Cardiac septum (tissue), 1 donor: Measurements from ENCODE around the gene C10orf90. TPM values are rescaled to one million over a fixed set of nuclear protein-coding genes. Genes with fewer than 3 reads are reported as not detected.

ENCODE experiments used
- DNase-seq: peaks from one replicate; pipeline ENCODE4 v3.0.0-alpha.2; 2020; ENCODE audit warnings: low spot score
- intact Hi-C: fragments of 100-400 bp; cut with DNase I; formaldehyde crosslinking; loops from one replicate; pipeline ENCODE4 v1.14.0; 2022
- total RNA-seq: library from RNA; stranded (reverse); fragmentation: NEBNext Ultra II Directional; extraction: Animal tissue kit (Norgen Biotek cat#: 25700); gene quantifications from one replicate; pipeline ENCODE4 v1.2.1, GENCODE V29; 2021
- donor health status: DM: no; HTN: no; CAD: no.

The C10orf90 gene
- total RNA-seq, 1 donor from 2014 or later: not detected

DNA sequence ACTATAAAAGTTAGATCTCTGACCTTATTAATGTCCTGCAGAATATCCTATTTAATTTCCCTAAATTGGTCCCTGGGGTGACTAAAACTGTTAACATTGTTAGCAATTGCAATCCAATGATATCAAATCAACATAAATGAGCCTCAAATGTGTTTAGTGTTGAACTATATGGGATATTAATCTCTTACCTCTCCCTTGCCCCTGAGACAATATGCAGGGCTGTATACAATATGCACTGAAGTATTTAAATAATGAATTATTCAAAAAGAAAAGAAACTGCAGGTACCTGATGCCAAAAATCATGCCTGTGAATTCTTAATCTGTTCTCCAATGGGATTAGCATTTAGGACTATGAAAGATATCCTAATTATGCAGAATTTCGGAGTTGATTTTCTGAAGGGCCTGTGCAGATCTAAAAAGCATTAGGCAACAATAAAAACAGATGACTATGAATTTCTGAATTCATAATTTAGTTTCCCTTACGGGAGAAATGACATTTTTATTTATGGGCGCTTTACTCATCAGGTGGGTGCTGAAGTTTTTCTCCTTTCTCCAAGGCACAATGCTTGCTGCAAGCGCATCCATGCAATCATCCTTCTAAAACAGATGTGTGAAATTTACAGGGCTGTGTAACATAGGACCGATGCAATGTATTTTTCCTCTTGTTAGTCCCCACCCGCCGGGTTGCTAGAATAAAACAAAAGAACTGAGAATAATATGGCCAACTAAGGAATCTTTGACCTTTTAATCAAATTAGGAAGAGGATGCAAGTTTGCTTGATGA is 5.4 kb upstream of the C10orf90 start:
- DNase-seq: no peak
- intact Hi-C loops: no loop called here

DNA sequence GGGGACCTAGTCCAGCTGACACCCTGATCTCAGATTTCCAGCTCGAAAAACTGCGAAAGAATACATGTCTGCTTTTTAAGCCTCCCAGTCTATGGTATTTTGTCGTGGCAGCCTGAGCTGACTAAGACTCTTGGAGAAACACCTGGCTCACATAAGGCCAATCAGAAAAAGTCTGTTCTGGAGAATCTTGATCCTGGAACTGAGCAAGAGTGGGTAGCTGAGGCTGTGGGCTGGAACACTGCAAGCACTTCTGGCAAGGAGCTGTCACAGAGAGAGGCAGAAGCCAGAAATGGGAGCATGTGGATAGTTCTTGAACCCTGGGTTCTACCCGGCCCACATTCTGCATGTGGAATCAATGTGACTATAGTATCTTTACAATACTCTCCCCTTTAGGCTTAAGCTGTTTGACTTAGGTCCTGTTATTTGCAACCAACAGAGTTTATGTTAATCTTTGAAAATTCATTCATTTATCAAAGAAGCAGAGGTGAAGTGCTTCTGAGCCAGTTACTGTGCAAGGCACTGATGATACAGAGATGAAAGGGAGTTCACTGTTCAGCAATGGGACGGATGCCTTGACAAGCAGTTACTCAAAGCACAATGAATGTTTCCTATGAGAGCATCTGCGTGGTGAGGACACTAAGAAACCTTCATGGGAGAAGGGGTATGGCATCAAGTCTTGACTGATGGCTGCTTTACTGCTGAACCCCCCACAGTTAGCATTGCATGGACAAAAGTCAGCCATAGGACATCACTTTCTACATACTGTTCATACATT is 4.4 kb upstream of the C10orf90 start:
- DNase-seq: no peak
- intact Hi-C loops: no loop called here

DNA sequence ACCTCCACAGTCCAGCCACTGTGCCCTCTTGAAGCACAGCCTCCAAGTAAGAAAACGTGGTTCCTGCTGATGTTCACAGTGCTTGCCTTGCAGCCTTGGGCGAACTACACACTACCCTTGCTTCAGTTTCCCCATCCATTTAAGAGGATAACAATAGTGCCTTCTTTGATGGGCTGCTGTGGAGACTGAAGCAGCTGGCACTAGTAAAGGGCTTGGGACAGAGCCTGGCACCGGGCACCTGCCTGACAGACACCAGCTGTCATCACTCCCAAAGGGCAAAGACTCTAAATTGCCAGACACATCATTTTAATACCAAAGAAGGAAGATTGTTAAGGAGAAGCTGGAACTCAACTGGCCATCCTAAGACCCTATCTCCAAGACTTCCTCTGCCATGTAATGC is 3.1 kb upstream of the C10orf90 start:
- intact Hi-C loops: no loop called here
- no peak for DNase-seq

DNA sequence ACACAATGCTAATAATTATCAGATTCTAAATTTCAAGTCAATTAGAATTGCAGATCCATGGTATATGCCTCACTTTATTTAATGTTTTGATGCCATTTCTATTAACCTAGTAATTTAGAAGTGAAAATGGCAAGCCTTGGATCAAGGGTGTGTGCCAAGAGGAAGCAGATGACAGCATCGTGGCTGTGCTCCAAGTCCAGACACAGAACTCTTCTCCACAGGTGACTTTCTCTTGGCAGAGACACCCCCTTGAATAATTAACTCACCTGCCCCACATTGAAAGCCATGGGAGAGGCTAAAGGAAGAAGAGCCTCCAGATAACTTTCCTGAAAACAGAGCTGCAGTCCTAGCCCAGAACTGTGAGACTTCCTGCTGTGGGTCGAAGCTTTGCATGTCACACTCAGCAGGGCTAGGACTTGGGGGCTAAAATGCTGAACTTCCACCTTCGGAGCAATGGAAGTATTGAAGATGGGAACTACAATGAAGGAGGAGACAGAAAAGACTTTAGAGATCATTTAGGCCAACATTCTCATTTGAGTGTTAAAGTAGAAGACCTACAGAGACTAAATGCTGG is 996 bp upstream of the C10orf90 start:
- intact Hi-C loops: no loop called here

DNA sequence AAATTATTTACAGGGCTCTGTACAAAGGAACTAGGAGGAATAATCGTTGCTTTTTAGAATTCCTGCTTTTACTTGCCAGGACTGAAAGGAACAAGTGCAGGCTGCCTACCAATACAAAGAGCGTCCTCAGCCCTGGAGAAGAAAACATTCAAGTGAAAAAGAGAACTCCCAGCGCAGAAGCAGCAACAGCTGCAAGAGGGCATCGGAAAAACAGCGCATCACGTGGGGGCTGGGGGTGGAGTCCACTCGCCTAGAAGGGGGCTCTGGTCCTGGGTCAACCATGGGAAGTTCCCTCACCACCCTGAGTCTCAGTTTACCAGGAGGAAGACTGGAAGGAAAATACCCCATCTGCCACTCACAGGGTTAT is 385 bp upstream of the C10orf90 start:
- no peak for DNase-seq
- intact Hi-C loops: no loop called here

More for the DNA sequence above, 996 bp upstream of the C10orf90 start:
- DNase-seq: no peak

DNA sequence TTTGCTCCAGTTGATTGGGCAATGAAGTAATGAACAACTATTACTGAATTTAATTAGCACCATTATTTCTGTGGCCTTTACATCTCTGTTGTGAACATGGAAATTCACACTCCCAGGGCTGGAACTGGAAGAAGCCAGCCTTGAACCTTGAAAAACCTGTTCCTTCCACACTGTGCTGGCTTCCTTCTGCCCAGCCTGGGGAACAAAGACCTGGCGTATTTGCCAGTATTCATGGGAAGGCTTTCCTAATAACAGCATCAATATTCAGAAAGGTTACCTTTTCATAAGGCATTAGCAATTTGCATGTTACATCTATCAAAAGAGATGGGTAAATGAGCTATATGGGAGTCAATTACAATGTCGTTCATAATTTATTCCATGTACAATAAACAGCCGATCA is 1.3 kb downstream of the C10orf90 start:
- intact Hi-C loops: no loop called here
- DNase-seq: no peak

DNA sequence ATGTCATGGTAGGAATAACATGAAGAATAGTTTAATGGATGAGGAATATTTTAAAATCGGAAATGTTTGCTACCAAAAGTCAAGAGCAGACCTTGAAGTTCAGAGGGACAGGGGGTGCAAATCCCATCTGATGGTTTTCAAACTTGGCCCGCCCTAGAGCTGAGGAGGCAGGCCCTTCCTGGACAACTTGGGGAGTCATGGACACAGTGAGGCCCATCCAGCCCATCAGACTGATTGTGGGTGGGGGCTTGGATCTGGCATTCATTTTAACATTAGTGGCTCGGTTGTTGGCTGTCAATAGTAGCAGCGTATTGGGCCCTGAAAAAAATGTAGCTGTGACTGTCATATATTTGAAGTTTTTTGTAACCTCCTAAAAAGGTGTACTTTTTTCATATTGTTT is 2.0 kb downstream of the C10orf90 start:
- intact Hi-C loops: no loop called here
- no peak for DNase-seq

DNA sequence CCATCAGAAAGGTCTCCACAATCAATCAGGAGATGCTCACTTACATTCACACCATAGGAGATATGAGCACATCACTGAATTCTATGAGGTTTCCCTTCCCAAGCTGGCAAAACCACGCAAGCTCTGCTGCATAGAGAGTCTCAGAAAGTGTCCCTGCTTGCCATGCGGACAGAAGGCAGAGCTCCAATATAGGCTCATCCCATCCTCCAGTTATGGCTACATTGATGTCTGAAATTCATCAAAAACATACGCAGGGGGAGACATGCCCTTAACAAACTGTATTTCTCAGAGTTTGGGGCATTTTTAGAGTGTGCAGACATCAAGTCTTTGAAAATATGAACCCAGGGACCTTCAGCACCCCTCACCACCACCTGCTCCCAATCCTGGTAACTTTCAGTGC is 2.9 kb downstream of the C10orf90 start:
- intact Hi-C loops: no loop called here
- no peak for DNase-seq

DNA sequence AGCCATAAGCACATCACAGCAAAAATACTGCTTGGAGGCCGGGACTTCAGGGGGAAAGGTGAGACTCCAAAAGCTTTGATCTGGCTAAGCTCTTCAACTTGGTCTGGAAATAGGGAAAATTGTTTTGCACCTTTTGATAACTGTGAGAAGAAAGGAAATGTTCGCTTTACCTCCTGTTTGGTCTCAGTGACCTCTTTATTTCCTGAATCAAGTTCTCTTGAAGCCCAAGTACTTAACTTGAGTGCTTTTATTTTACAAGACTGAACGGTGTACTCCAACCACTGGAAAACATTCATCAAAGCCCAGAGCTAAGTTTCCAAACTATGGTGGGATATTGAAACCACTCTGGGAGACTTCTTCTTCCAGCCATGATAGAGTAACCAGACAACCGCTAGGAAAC is 5.3 kb downstream of the C10orf90 start:
- intact Hi-C loops: no loop called here
- no peak for DNase-seq

DNA sequence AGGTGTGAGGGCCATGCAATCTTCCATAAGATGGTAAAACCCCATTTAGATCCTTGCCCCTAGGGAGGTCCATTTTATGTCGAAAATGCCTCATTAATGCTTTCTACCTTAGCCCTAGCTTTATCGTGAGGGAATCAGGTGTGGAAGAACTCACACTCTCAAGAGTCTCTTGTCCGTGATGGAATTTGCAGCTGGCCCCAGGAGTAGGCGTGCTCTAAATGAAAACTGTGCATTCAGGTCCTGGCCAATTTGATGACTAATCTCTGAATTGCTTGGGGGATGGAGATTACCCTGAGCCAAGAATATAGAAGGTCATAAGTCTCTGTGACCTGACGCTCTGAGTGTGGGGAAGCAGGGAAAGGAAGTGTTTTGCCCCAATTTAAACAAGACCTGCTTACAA is 6.6 kb downstream of the C10orf90 start:
- DNase-seq: peak; percentile 72
- intact Hi-C loops: no loop called here

DNA sequence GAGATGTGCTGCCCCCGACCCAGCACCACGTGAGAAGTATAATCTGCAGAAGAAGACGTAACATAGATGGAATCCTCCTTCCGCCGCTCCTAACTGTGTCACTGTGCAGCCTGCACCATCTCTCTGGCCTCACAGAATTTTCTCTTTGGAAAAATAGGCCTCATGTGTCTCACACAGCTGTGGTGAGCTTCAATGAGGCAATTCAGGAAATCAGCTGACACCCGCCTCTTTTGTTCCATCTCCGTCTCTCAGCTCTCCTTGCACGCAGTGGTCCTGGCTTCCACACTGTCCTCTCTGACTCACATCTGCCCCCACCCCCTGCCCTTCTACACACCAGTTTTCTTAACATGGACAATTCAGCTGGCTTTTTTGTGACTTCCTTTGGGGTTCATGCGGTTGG is 7.2 kb downstream of the C10orf90 start:
- DNase-seq: peak; percentile 71
- intact Hi-C loops: no loop called here

DNA sequence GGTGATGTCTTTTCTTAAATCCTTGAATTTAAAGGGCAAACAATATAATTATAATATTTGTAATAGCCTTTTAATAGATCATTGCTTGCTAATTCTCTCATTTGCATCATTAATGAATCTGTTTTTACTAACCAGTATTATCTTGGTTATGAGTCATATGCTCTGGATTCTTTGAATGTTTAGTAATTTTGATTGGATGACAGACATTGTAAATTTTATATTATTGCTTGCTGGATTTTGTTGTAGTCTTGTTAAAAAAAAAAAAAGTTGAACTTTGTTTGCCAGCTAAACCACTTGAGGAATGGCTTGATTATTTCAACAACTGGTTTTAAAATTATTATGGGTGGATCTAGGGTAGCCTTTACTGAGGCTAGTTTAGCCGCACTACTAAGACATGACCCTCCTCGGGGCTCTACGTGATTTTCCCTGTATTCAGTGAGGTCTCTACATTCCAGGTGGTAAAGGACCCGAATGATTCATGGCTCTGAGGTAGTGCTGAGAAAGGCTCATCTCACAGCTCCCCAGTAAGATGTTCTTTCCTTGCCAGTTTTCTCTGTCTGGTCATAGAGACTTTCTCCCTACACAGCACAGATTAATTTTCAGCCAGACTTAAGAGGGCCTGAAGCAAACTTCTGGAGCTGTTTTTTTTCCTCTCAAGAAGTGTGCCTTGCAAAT is 8.5 kb downstream of the C10orf90 start:
- intact Hi-C loops: no loop called here
- DNase-seq: no peak

DNA sequence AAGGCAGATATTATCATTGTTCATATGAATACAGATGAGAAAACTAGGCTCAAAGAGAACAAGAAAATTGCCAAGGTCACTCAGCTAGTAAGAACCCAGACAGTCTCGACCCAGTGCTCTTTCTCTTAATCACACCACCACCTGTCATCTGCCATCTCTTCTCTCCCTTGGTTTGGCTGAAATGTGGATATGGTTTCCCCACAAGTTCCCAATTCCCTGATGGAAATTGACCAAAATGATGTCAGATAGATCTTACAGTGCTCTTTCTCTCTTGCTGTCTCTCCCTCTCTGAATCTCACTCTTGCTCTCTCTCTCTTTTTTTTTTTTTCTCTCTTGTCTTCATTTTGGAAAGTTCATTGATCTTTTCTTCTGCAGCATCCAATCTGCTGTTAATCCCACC is 9.1 kb downstream of the C10orf90 start:
- intact Hi-C loops: no loop called here
- DNase-seq: no peak

DNA sequence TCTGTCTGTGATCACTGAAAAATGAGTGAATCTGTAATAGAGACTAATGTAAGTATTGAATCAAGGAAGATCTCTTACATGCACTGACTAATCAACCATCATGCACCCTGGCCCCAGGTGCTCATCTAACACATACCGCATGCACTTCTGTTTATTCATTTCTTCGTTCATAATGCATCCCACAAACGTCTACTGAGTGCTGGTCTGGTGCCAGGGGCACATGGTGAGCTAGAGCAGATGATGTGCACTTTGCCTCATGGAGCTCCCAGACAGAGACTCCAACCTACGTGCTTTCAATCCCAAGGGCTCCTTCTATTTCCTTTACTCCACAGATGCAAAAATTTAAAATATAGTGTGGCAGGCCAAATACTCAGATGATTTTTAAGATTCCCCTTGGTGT is 10.7 kb downstream of the C10orf90 start:
- DNase-seq: no peak
- intact Hi-C loops: no loop called here

DNA sequence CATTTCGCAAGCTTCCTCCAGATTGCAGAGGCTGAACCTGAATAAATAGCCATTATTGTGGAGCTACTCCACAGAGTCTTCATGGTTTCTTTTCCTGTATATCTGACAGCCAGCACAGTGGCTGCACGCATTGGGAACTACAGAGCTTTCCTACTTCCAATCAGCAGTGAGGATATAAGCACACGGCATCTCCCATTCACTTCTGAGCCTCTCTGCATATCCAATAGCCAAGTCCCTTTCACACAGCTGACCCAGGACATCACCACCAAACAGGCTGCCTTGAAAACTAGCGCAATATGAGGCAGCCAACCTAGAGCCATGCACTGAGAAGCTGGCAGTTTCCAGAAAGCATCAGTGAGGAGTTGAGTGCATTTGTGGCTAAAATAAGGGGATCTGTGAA is 11.6 kb downstream of the C10orf90 start:
- intact Hi-C loops: no loop called here

DNA sequence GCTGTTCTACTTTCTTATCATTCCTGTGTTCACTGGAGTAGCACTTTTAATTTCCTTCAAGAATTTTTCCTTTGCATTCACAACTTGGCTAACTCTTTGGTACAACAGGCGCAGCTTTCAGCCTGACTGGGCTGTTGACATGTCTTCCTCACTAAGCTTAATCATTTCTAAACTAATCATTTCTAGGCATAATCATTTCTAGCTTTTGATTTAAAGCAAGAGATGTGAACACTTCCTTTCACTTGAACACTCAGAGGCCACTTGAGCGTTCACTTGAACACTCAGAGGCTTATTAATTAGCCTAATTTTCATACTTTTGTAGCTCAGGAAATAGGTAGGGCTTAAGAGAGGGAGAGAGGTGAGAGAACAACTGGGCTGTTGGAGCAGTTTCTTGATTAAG is 15.9 kb downstream of the C10orf90 start:
- intact Hi-C loops: no loop called here
- no peak for DNase-seq

More for the DNA sequence above, 11.6 kb downstream of the C10orf90 start:
- no peak for DNase-seq

DNA sequence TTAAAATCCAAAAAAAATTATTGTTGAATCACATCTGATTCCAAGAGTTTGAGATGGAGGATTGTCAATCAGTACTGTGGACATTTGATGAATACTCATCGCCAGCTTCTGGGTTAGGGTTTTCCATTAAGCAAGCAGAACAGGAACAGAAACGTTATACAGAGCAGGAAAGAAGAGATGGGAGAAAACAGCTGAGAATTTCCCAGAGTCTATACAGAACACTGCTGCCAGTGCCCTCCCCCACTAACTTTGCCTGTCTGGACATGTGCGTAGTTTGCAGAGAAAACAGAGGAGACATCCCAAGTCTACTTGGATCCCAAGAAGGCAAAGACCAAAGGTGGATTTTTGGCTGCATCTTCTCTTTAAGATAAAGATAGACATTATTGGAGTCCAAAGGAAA is 19.0 kb downstream of the C10orf90 start:
- intact Hi-C loops: no loop called here
- no peak for DNase-seq

DNA sequence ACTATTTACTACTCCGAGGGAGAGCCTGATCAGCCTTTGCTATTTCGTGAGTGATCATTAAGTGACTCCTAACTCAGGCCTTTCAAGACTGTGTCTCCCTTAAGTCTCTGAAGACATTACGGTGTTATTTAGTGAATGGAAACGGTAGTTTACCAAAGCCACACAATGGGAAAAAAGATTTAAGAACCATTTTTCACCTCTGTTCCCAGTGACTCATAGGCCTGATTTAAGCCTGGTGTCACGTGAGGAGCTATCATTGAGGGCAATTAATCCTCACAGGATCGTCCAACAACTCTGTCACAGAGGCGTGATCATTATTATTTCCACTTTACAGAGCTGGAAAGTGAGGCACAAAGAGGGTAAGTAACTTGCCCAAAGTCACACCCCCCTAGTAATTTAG is 20.3 kb downstream of the C10orf90 start:
- intact Hi-C loops: no loop called here
- DNase-seq: no peak

DNA sequence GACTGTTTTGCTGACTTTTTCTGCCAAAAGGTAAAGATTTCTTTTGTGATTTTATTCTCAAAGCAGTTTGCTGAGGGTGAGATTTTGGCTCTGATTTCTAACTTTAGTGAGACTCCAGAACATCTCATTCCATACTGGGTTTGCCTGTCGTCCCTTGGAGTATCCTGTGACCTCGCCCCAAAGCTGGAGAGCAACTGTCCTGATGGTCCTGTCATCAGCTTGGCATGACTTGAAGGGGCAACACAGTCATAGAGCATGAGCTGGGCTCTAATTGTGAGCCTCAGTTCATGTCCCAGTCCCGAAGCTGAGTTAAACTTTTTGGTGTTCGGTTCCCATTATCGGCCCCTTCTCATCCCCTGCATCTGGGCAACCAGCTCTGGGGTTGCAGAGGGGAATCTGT is 23.4 kb downstream of the C10orf90 start:
- DNase-seq: no peak
- intact Hi-C loops: no loop called here

DNA sequence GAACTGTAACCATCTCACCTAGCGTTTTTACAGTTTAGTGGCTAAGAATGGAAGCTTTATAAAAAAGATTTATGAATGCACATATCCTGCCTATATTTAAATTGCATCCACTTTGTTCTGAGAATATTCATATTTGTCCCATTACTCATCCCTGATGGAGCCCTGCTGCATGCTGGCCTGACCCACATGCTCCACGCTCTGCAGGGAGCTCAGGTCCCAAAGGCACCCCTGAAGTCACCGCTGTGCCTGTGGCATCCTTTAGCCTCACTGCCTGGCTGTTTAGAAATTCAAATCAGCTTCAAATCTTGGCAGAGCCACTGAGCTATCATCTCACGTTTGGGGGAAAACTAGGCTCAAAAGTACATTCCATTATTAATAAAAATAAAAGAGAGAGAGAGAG is 24.4 kb downstream of the C10orf90 start:
- no peak for DNase-seq
- intact Hi-C loops: no loop called here
